ENCODE results near the gene TFEB. TPM values are rescaled to one million over a fixed set of nuclear protein-coding genes. Genes with fewer than 3 reads are reported as not detected.
A peak's percentile ranks its signal among the peaks of the same experiment; 100 is the strongest.

The TFEB gene
- total RNA-seq, 1 experiment from 2014 or later, result 1.8 TPM

- CTCF ChIA-PET, result interaction anchor here (0.6 kb wide), 1 partner anchor 35 kb away, joined by 4 read pairs; no protein-coding TSS in a partner anchor
- Histone ChIP-seq H3K4me3 (ENCODE audit: low read depth, low read length, poor library complexity, severe bottlenecking) (no peak overlapping the region), H3K27ac (ENCODE audit: low read depth, low read length, poor library complexity, severe bottlenecking) (peak overlapping the region; percentile 52), H3K27me3 (replicated peaks; ENCODE audit: insufficient read depth, low read depth, low read length, poor library complexity) (no peaks in the 10 kb centered on the region), H3K4me1 (ENCODE audit: insufficient read depth, low read length, poor library complexity, severe bottlenecking) (peaks cover 30% of the 10 kb centered on the region), H3K9me3 (ENCODE audit: low read depth, low read length, poor library complexity, severe bottlenecking) (no peaks in the 10 kb centered on the region), H3K36me3 (ENCODE audit: insufficient read depth, low read length, poor library complexity, severe bottlenecking) (no peaks in the 10 kb centered on the region)
- POLR2A ChIA-PET (ENCODE audit: low non-redundant PET), result no interaction called here
- TF ChIP-seq CTCF (conservative IDR thresholded peaks at IDR 0.05; ENCODE audit: low read depth, low read length) (no peak), EZH2 (IDR thresholded peaks at IDR 0.05; ENCODE audit: borderline replicate concordance, low read depth, low read length, poor library complexity, severe bottlenecking) (no peak)
- intact Hi-C loops (cut with micrococcal nuclease; ENCODE audit: unreplicated experiment), result no loop called here
- no TSS peak for BruUV-seq (replicated peaks)
- DNase-seq (ENCODE audit: low spot score), result no peak
These were observed 18.7 kb downstream of the TFEB start for GRCh38 chr6:41716516-41717391.

- peaks cover 30% of the 10 kb centered on the region for H3K4me1 ChIP-seq (ENCODE audit: insufficient read depth, low read length, poor library complexity, severe bottlenecking)
- H3K27ac ChIP-seq (ENCODE audit: low read depth, low read length, poor library complexity, severe bottlenecking), result no peak overlapping the region
- H3K4me3 ChIP-seq (ENCODE audit: low read depth, low read length, poor library complexity, severe bottlenecking), result no peak overlapping the region
- H3K9me3 ChIP-seq (ENCODE audit: low read depth, low read length, poor library complexity, severe bottlenecking), result no peaks in the 10 kb centered on the region
- CTCF ChIA-PET, result interaction anchor here (0.5 to 0.7 kb wide), 2 partner anchors 27 to 1214 kb away, joined by 5 read pairs; partner anchors contain the start of gene CNPY3
- POLR2A ChIA-PET (ENCODE audit: low non-redundant PET), result no interaction called here
- no peaks in the 10 kb centered on the region for H3K36me3 ChIP-seq (ENCODE audit: insufficient read depth, low read length, poor library complexity, severe bottlenecking)
- no TSS peak for BruUV-seq (replicated peaks)
- H3K27me3 ChIP-seq (replicated peaks; ENCODE audit: insufficient read depth, low read depth, low read length, poor library complexity), result no peaks in the 10 kb centered on the region
- intact Hi-C loops (cut with micrococcal nuclease; ENCODE audit: unreplicated experiment), result no loop called here
- no peak for DNase-seq (ENCODE audit: low spot score)
- no peak for TF ChIP-seq EZH2 (IDR thresholded peaks at IDR 0.05; ENCODE audit: borderline replicate concordance, low read depth, low read length, poor library complexity, severe bottlenecking)
- no peak for TF ChIP-seq CTCF (conservative IDR thresholded peaks at IDR 0.05; ENCODE audit: low read depth, low read length)
These were observed 19.5 kb downstream of the TFEB start for GRCh38 chr6:41715795-41716515.

GRCh38 chr6:41714556-41715273, 20.7 kb downstream of the TFEB start:
- no peak for DNase-seq (ENCODE audit: low spot score)
- BruUV-seq (replicated peaks), result no TSS peak
- H3K27me3 ChIP-seq (replicated peaks; ENCODE audit: insufficient read depth, low read depth, low read length, poor library complexity), result no peaks in the 10 kb centered on the region
- no peak overlapping the region for H3K4me3 ChIP-seq (ENCODE audit: low read depth, low read length, poor library complexity, severe bottlenecking)
- POLR2A ChIA-PET (ENCODE audit: low non-redundant PET), result no interaction called here
- no peak overlapping the region for H3K27ac ChIP-seq (ENCODE audit: low read depth, low read length, poor library complexity, severe bottlenecking)
- H3K4me1 ChIP-seq (ENCODE audit: insufficient read depth, low read length, poor library complexity, severe bottlenecking), result peaks cover 30% of the 10 kb centered on the region
- TF ChIP-seq EZH2 (IDR thresholded peaks at IDR 0.05; ENCODE audit: borderline replicate concordance, low read depth, low read length, poor library complexity, severe bottlenecking) (no peak), CTCF (conservative IDR thresholded peaks at IDR 0.05; ENCODE audit: low read depth, low read length) (no peak)
- no peaks in the 10 kb centered on the region for H3K36me3 ChIP-seq (ENCODE audit: insufficient read depth, low read length, poor library complexity, severe bottlenecking)
- H3K9me3 ChIP-seq (ENCODE audit: low read depth, low read length, poor library complexity, severe bottlenecking), result no peaks in the 10 kb centered on the region
- intact Hi-C loops (cut with micrococcal nuclease; ENCODE audit: unreplicated experiment), result no loop called here
- CTCF ChIA-PET, result interaction anchor here (1.2 kb wide), 1 partner anchor 347 kb away, joined by 3 read pairs; no protein-coding TSS in a partner anchor
